Neuron (in vitro differentiated cells): Measurements from ENCODE around the gene ZNF3.

ENCODE experiments used
- H2AFZ ChIP-seq: one replicate; pipeline ENCODE4 v1.6.1; 2013; ENCODE audit warnings: low read depth, mild to moderate bottlenecking, inconsistent platforms, low read length, moderate library complexity
- H3K27me3 ChIP-seq: one replicate; pipeline ENCODE4 v1.6.1; 2013; ENCODE audit warnings: low read length; ENCODE audit not compliant: insufficient read depth
- H3K36me3 ChIP-seq: one replicate; pipeline ENCODE4 v1.6.1; 2013; ENCODE audit warnings: low read length; ENCODE audit not compliant: insufficient read depth
- H3K4me1 ChIP-seq: one replicate; pipeline ENCODE4 v1.6.1; 2013; ENCODE audit warnings: low read length; ENCODE audit not compliant: insufficient read depth
- H3K4me3 ChIP-seq: 2 replicates; pipeline ENCODE4 v1.5.1; 2013; ENCODE audit warnings: mild to moderate bottlenecking, low read length, moderate library complexity
- H3K9me3 ChIP-seq: one replicate; pipeline ENCODE4 v1.6.1; 2013; ENCODE audit warnings: low read length

The ZNF3 gene

DNA sequence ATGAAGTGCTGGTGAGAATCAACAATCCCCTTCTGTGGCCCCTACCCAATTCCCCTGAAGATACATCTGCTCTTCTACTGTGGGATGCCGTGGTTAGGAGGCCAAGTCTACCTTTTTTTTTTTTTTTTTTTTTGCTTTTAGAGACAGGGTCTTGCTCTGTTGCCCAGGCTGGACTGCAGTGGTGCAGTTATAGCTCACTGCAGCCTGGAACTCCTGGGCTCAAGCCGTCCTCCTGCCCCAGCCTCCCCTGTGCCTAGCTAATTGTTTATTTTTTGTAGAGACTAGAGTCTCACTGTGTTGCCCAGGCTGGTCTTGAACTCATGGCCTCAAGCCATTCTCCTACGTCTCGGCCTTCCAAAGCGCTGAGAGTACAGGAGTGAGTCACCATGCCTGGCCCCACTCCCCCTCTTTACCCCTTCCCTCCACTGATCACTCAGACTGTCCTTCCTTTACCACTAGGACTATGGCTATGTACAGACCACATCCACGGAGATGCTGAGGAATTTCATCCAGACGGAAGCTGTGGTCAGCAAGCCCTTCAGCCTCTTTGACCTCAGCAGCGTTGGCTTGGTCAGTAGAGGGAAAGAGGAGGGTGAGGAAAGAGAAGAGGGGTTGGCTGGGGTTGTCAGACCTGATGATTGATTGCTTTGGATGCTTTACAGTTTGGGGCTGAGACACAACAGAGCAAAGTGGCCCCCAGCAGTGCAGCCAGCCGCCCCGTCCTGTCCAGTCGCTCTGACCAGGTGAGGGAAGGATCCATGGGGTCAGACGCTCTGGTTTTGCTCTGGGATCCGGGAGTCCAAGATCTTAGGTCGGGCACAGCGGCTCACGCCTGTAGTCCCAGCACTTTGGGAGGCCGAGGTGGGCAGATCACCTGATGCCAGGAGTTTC is 21.7 kb upstream of the ZNF3 start:
- peaks cover 52% of the 10 kb centered on the region for H3K36me3 ChIP-seq
- no peaks in the 10 kb centered on the region for H3K9me3 ChIP-seq
- H3K4me3 ChIP-seq = peak overlapping the region; percentile 81
- peaks cover 23% of the 10 kb centered on the region for H3K4me1 ChIP-seq
- no peaks in the 10 kb centered on the region for H3K27me3 ChIP-seq
- no peak overlapping the region for H2AFZ ChIP-seq

DNA sequence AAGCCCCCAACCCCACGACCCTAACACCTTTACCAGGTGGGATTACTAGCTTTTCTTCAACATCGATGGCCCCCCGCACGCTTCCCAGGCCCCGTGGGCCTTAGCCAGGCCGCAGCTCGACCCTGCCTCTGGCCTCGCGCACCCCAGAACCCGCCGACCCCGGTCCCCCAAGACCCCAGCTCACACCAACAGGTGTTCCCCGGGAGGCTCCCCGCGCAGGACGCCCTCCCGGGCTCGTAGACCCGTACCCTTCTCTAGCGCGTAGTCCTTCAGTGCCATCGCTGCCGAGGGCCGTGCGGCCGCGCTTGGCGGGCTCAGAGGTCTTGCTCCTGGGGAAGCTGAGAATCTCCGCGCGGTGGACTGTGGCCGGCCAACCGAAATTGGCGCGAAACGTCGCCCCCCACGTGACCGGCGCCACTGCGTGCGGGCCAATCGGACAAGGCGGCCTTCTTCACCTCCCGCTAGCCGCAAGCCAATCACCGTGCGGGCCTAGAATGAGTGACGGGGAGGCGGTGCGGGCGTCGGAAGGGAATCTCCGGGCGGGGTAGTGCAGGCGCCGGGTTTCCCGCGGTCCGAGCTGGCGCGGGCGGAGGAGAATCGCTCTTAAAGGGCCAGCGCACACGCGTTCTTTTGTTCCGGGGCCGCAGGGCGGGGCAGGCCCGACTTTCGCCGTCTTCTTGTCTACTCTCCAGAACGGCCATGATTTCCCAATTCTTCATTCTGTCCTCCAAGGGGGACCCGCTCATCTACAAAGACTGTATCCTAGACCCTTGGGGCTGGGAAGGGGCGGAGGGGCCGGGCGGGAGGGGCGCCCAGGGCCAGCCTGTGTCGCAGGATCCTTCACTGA is 19.7 kb upstream of the ZNF3 start, which contains the start of the genes AP4M1 and MCM7:
Gene AP4M1, plus strand, starts transcription at position 628 of the 847 bp plus-strand sequence. Its CDS starts 72 bp downstream, at position 700.
Gene MCM7, minus strand, starts transcription at position 382 of the 847 bp plus-strand sequence. Its CDS starts 103 bp downstream, at position 279.
- Histone ChIP-seq H3K9me3 (no peaks in the 10 kb centered on the region), H3K36me3 (peaks cover 50% of the 10 kb centered on the region), H3K27me3 (no peaks in the 10 kb centered on the region)

DNA sequence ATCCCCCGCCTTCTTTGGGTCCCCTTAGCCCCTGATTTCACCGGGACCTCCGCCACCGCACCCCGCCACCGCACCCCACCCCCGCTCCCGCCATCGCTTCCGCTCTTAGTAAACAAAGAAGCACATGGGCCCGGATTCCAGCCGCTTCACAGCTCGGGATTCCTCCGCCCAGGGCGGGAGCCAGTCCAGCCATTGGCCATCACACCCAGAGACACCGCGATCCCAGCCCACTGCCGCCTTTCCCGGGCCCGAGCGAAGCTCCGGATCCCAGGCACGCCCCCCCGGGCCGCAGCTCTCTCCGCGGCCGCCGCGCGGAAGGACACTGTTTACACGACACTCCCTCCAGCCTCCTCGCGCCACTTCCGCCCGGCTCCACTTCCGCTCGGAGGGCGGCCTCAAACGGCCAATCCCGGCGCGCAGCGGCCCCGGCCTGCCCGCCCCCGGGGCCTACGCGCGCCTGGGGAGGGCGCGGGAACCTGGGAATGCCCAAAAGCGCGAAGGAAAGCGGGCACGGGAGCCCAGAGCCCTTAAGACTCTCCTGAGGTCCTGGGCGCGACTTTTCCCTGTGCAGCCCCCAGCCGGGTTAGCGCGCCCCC is 19.0 kb upstream of the ZNF3 start:
- Histone ChIP-seq H3K36me3 (peaks cover 53% of the 10 kb centered on the region), H3K4me1 (peaks cover 24% of the 10 kb centered on the region), H2AFZ (no peak overlapping the region), H3K27me3 (no peaks in the 10 kb centered on the region), H3K4me3 (peak overlapping the region; percentile 81), H3K9me3 (no peaks in the 10 kb centered on the region)

More for the DNA sequence above, 19.7 kb upstream of the ZNF3 start, which contains the start of the genes AP4M1 and MCM7:
- no peak within 1 kb of the TSS for H2AFZ ChIP-seq
- peaks cover 24% of the 10 kb centered on the region for H3K4me1 ChIP-seq
- H3K4me3 ChIP-seq = peak within 1 kb of the TSS; percentile 81

DNA sequence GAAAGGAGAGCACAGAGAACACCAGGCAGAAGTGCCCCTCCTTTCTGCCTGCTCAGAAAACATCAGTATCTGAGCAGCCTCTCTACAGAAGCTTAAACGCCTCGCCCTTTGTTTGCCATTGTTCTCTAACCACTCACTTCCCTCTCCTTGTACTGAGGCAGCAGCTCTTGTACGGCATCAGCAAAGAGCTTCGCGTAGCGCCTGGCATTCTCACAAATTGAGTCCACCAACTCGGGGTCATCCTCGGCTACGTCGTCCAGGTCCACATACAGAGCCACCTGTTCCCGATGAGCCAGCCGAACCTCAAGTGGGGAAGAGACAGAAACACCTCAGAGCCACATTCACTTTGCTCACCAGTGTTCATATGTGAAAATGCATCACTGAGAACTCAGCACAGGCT is 17.9 kb upstream of the ZNF3 start:
- H2AFZ ChIP-seq = no peak overlapping the region
- H3K27me3 ChIP-seq = no peaks in the 10 kb centered on the region
- H3K9me3 ChIP-seq = no peaks in the 10 kb centered on the region
- H3K36me3 ChIP-seq = peaks cover 57% of the 10 kb centered on the region
- peak overlapping the region; percentile 81 for H3K4me3 ChIP-seq
- peaks cover 24% of the 10 kb centered on the region for H3K4me1 ChIP-seq

DNA sequence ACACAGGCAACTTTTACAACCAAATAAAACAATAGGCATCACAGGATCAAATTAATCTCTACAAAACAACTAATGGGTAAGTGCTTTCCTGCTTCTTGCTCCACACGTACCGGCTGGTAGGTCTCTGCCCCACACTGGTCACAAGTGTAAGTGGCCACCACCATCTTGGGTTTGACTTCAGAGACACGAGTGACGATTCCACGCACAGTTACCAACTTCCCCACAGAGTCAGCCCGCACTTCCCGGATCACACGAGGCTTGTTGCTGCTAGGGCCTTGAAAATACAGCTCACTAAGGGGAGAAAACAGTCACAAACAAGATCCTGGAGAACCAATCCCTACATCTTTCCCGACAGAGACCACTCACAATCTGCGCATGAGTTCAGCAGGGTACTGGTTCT is 17.4 kb upstream of the ZNF3 start:
- peaks cover 62% of the 10 kb centered on the region for H3K36me3 ChIP-seq
- no peak overlapping the region for H2AFZ ChIP-seq
- H3K4me1 ChIP-seq = peaks cover 24% of the 10 kb centered on the region
- H3K4me3 ChIP-seq = peak overlapping the region; percentile 81
- no peaks in the 10 kb centered on the region for H3K9me3 ChIP-seq
- H3K27me3 ChIP-seq = no peaks in the 10 kb centered on the region

DNA sequence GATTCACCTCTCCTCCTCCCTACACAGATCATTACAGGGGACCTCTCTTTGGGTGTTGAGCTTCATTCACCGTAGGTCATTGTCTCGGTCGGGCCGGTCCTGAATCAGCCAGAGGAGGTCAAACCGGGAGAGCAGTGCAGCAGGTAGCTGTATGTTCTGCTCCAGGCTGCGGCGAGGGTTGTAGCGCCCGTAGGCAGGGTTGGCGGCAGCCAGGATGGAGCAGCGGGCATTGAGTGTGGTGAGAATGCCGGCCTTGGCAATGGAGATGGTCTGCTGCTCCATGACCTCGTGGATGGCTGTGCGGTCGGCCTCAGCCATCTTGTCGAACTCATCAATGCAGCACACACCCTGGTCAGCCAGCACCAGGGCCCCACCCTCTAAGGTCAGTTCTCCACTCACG is 14.2 kb upstream of the ZNF3 start:
- H3K9me3 ChIP-seq = no peaks in the 10 kb centered on the region
- H3K27me3 ChIP-seq = no peaks in the 10 kb centered on the region
- no peak overlapping the region for H2AFZ ChIP-seq
- peaks cover 19% of the 10 kb centered on the region for H3K4me1 ChIP-seq
- peaks cover 92% of the 10 kb centered on the region for H3K36me3 ChIP-seq
- no peak overlapping the region for H3K4me3 ChIP-seq

DNA sequence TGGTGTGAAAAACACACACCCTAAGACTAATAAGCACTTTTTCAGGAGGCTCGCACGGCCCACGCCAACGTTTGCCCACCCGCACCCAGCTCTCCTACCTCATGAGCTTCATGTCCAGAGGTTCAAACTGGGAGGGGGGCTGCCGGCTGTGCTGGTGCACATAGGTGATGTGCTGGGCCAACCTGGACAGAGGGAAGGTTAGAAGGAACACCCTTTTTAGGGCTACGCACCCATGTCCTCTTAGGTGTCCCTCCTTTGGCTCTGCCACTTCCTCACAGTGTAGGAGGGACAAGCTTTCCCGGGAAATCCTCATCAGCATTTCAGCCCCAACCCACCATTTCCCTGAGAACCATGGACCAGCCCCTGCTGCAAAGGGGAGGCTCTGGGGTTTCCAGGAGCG is 13.8 kb upstream of the ZNF3 start:
- Histone ChIP-seq H2AFZ (no peak overlapping the region), H3K36me3 (peaks cover 96% of the 10 kb centered on the region), H3K4me3 (no peak overlapping the region), H3K9me3 (no peaks in the 10 kb centered on the region), H3K4me1 (peaks cover 19% of the 10 kb centered on the region), H3K27me3 (no peaks in the 10 kb centered on the region)

DNA sequence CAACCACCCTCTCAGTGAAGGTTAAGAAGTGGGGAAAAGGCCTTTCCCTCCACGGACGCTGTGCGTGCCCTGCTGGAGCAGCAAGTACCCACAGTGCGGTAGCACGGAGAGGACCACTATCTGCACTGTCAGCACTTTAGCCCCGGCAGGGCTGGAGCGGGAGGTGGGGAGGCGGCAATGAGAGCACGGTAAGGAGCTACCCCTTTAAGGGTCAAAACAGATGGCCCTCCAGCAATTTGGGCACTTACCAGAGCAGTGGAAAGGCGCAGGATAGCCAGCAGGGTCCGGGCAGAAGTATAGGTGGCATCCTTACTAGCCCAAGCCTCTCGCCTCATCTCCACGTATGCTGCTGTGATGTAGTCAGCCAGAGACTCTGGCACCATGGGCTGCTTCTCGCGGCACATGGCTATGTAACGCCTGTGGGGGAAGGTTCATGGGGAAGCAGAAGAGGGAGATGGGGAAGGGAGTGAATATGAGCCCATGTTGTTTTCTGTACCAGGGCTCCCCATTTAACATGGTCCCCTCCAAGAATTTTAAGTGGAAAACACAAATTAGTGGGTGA is 12.5 kb upstream of the ZNF3 start:
- Histone ChIP-seq H3K4me1 (peaks cover 15% of the 10 kb centered on the region), H3K9me3 (no peaks in the 10 kb centered on the region), H3K27me3 (no peaks in the 10 kb centered on the region), H2AFZ (no peak overlapping the region), H3K36me3 (peaks cover 85% of the 10 kb centered on the region), H3K4me3 (no peak overlapping the region)

DNA sequence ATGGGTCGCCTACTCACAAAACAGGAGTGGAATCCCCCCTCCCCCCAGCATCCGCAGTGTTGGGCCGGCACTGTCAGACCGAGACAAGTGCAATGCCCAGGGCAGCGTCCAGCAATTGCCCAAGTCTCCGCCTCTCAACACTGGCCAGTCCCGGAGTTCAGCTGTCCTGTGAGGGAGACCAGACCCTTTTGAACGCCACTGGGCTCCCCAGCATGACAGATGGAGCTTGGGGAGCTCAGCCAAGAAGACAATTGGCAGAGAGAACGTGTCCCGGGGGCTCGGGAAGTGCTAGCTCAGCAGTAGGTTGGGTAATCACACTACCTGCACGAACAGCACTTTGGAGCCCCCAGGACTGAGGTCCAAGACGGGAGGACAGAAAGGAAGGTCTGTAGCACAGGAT is 12.0 kb upstream of the ZNF3 start:
- Histone ChIP-seq H3K9me3 (no peaks in the 10 kb centered on the region), H3K4me1 (peaks cover 10% of the 10 kb centered on the region), H3K27me3 (no peaks in the 10 kb centered on the region), H2AFZ (no peak overlapping the region), H3K4me3 (no peak overlapping the region), H3K36me3 (peaks cover 80% of the 10 kb centered on the region)

DNA sequence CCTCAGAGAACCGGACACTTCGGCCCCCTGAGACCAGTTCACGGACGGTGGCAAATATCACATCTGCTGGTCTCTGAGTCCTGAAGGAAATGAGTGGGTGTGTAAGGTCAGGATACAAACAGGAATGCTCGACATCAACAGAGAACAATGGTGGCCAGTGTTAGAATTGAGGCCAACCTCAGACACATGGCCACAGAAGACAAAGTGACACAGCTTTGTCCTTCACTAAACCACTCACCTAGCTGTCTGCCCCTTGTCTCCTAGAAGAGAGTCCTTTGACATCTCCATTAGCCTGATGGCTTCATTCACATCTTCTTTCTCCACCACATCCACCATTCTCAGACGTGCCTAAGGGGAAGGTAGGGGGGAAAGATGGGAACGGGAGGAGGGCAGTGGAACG is 11.5 kb upstream of the ZNF3 start:
- Histone ChIP-seq H3K27me3 (no peaks in the 10 kb centered on the region), H2AFZ (no peak overlapping the region), H3K9me3 (no peaks in the 10 kb centered on the region), H3K36me3 (peaks cover 76% of the 10 kb centered on the region), H3K4me3 (no peak overlapping the region), H3K4me1 (peaks cover 6% of the 10 kb centered on the region)

DNA sequence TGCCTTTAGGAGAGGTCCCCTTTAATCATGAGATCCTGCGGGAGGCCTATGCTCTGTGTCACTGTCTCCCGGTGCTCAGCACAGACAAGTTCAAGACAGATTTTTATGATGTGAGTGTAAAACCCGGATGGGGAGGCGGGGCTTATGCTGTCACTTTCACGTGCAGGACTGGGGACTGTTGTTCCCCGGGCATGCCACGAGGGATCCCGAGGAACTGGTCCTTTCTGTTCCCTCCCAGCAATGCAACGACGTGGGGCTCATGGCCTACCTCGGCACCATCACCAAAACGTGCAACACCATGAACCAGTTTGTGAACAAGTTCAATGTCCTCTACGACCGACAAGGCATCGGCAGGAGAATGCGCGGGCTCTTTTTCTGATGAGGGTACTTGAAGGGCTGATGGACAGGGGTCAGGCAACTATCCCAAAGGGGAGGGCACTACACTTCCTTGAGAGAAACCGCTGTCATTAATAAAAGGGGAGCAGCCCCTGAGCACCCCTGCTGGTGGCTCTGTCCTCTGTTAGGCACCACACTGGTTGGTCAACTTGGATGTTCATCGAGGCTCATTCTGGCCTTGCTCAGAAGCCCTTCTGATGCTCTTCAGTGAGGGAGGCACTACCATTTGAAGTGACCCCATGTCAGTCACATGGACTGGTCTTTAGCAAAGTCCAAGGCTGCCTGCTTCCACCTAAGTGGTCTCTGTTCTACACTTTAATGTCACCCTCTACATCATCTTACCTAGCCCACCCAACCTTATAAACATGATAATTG is 10.1 kb upstream of the ZNF3 start:
- H3K4me3 ChIP-seq = no peak overlapping the region
- peaks cover 6% of the 10 kb centered on the region for H3K4me1 ChIP-seq
- no peaks in the 10 kb centered on the region for H3K9me3 ChIP-seq
- no peaks in the 10 kb centered on the region for H3K27me3 ChIP-seq
- H3K36me3 ChIP-seq = peaks cover 64% of the 10 kb centered on the region
- H2AFZ ChIP-seq = no peak overlapping the region
